Spinal cord (tissue), 4 donors: Measurements from ENCODE around the gene PAGE1. TPM values are rescaled to one million over a fixed set of nuclear protein-coding genes. Genes with fewer than 3 reads are reported as not detected.

Source experiments
- polyA plus RNA-seq, 2 donors: library from polyadenylated mRNA; unstranded; fragments of 120-200 nt; gene quantifications; one replicate each; pipeline ENCODE4 v1.2.1, GENCODE V29; 2013; ENCODE audit not compliant: insufficient read length in 2 of 2
- total RNA-seq, 2 donors: library from RNA; depleted of rRNA in 1 of 2; stranded (reverse); fragments of 120-200 nt in 1 of 2; fragments of >200 nt in 1 of 2; gene quantifications; one replicate each; pipeline versions ENCODE4 v1.2.3 to v1.2.4, GENCODE V29; 2013 to 2014

The PAGE1 gene
- total and polyA plus RNA-seq, 4 donors, result not detected

Other genes starting within 250 kb of the PAGE1 start
- not detected for gene GAGE12C, start 163.8 kb downstream of the PAGE1 start, total RNA-seq
- gene GAGE12C, start 163.8 kb downstream of the PAGE1 start, polyA plus RNA-seq, result not detected
- not detected for gene GAGE12D, start 154.3 kb downstream of the PAGE1 start, total RNA-seq
- gene GAGE12D, start 154.3 kb downstream of the PAGE1 start, polyA plus RNA-seq, result not detected
- gene GAGE12E, start 144.7 kb downstream of the PAGE1 start, total RNA-seq, result not detected
- not detected for gene GAGE12E, start 144.7 kb downstream of the PAGE1 start, polyA plus RNA-seq
- not detected for gene GAGE12F, start 135.1 kb downstream of the PAGE1 start, total RNA-seq
- not detected for gene GAGE12F, start 135.1 kb downstream of the PAGE1 start, polyA plus RNA-seq
- gene GAGE12G, start 125.6 kb downstream of the PAGE1 start, total RNA-seq, result not detected
- not detected for gene GAGE12G, start 125.6 kb downstream of the PAGE1 start, polyA plus RNA-seq
- gene GAGE12H, start 116.0 kb downstream of the PAGE1 start, total RNA-seq, result not detected
- not detected for gene GAGE12H, start 116.0 kb downstream of the PAGE1 start, polyA plus RNA-seq
- gene GAGE2A, start 106.5 kb downstream of the PAGE1 start, total RNA-seq, result not detected
- gene GAGE2A, start 106.5 kb downstream of the PAGE1 start, polyA plus RNA-seq, result not detected
- gene GAGE1, start 97.0 kb downstream of the PAGE1 start, total RNA-seq, result not detected
- gene GAGE1, start 97.0 kb downstream of the PAGE1 start, polyA plus RNA-seq, result not detected
- under 1 TPM in 1 of 2 donors, not detected in 1; 0.55 TPM for gene PAGE4, start 133.3 kb upstream of the PAGE1 start, total RNA-seq
- gene PAGE4, start 133.3 kb upstream of the PAGE1 start, polyA plus RNA-seq, result not detected
- gene USP27X, start 183.5 kb upstream of the PAGE1 start, total RNA-seq, result 1 to 10 TPM; 5.3 to 7.3 TPM
- gene USP27X, start 183.5 kb upstream of the PAGE1 start, polyA plus RNA-seq, result 10 to 100 TPM; 11.2 to 12.4 TPM
- gene CLCN5, start 226.6 kb upstream of the PAGE1 start, total RNA-seq, result 10 to 100 TPM; 18.7 to 28.9 TPM
- gene CLCN5, start 226.6 kb upstream of the PAGE1 start, polyA plus RNA-seq, result 1 to 10 TPM; 6.9 to 8.8 TPM